Panc1 (cell line): ENCODE data around the gene FRMD4A. TPM values are rescaled to one million over a fixed set of nuclear protein-coding genes. Genes with fewer than 3 reads are reported as not detected.

Experiments used
- ATAC-seq: fragments of 200-7000 bp; cut with Tn5 transposase; 2 replicates; pipeline ENCODE4 v1.9.1; 2020; ENCODE audit warnings: mild to moderate bottlenecking, moderate library complexity
- BruUV-seq: library from RNA; stranded (reverse); fragments of 400-500 nt; replicated peaks from 2 replicates; lab custom pipeline; 2021; lab: Mats Ljungman, UMichigan
- CTCF ChIA-PET: fragments of 300-600 bp; sonication (Branson Sonifier 250); formaldehyde crosslinking; loops from one replicate; lab custom pipeline; 2022; ENCODE audit warnings: antibody characterized with exemption; lab: Charles Lee
- POLR2A ChIA-PET: fragments of 300-600 bp; sonication (Branson Sonifier 250); formaldehyde crosslinking; loops from one replicate; lab custom pipeline; 2022; ENCODE audit warnings: antibody characterized with exemption; lab: Charles Lee
- DNase-seq: peaks from one replicate; pipeline ENCODE4 v3.0.0-alpha.2; 2010; ENCODE audit warnings: low read depth, low spot score
- H3K27ac ChIP-seq: 2 replicates; pipeline ENCODE4 v1.5.1; 2011; ENCODE audit warnings: mild to moderate bottlenecking, low read length, inconsistent platforms
- H3K27me3 ChIP-seq: fragments of 200-500 bp; sonication (Bioruptor generic); 2 replicates; pipeline ENCODE4 v1.6.0; 2014; ENCODE audit warnings: low read length, inconsistent platforms; ENCODE audit not compliant: control insufficient read depth, insufficient read depth
- H3K36me3 ChIP-seq: fragments of 200-500 bp; sonication (Bioruptor generic); 2 replicates; pipeline ENCODE4 v1.5.1; 2014; ENCODE audit warnings: inconsistent platforms, mild to moderate bottlenecking, low read length, moderate library complexity; ENCODE audit not compliant: control insufficient read depth, insufficient read depth
- H3K4me1 ChIP-seq: 2 replicates; pipeline ENCODE4 v1.5.1; 2011; ENCODE audit warnings: inconsistent platforms, mild to moderate bottlenecking, low read length, moderate library complexity; ENCODE audit not compliant: control insufficient read depth, insufficient read depth
- H3K4me3 ChIP-seq, 2 experiments: 2 replicates each; pipeline ENCODE4 v1.5.1; 2011 to 2012; ENCODE audit warnings: low read depth in 2 of 2, low read length in 2 of 2, mild to moderate bottlenecking in 2 of 2, inconsistent platforms in 1 of 2, moderate library complexity in 1 of 2
- H3K9me3 ChIP-seq: fragments of 200-500 bp; sonication (Bioruptor generic); 2 replicates; pipeline ENCODE4 v1.5.1; 2014; ENCODE audit warnings: low read depth, mild to moderate bottlenecking, inconsistent platforms, low read length, moderate library complexity; ENCODE audit not compliant: control insufficient read depth, insufficient read depth
- CTCF ChIP-seq: fragments of 450-650 bp; IDR thresholded peaks from 2 replicates; pipeline ENCODE4 v1.5.1; 2017; ENCODE audit warnings: mild to moderate bottlenecking
- POLR2AphosphoS5 ChIP-seq: IDR thresholded peaks from 2 replicates; pipeline ENCODE4 v1.6.1; 2012; ENCODE audit warnings: mild to moderate bottlenecking, low read depth, low read length, moderate library complexity
- REST ChIP-seq, 2 experiments: IDR thresholded peaks; 2 replicates each; pipeline ENCODE4 v1.6.1; 2011 to 2012; ENCODE audit warnings: low read depth in 2 of 2, control low read depth in 1 of 2, low read length in 1 of 2, mild to moderate bottlenecking in 1 of 2, moderate library complexity in 1 of 2; ENCODE audit not compliant: insufficient read depth in 1 of 2
- SIN3A ChIP-seq: IDR thresholded peaks from 2 replicates; pipeline ENCODE4 v1.6.1; 2012; ENCODE audit warnings: low read depth, mild to moderate bottlenecking, low read length, moderate library complexity, borderline replicate concordance; ENCODE audit not compliant: insufficient read depth
- TCF7L2 ChIP-seq: IDR thresholded peaks from 2 replicates; pipeline ENCODE4 v1.6.1; 2011; ENCODE audit warnings: mild to moderate bottlenecking, low read depth, low read length, inconsistent platforms
- in situ Hi-C: cut with HindIII; loops from 2 replicates; pipeline ENCODE4 v1.10.0; 2016; ENCODE audit warnings: low sequenced_read_pairs, low pct_unique_long_range_greater_than_20kb
- intact Hi-C: fragments of 100-400 bp; cut with micrococcal nuclease; formaldehyde crosslinking; loops from one replicate; pipeline ENCODE4 v1.10.0; 2022; ENCODE audit not compliant: unreplicated experiment
- total RNA-seq: library from RNA; stranded (reverse); gene quantifications from one replicate; pipeline ENCODE4 v1.2.1, GENCODE V29; 2021; ENCODE audit not compliant: unreplicated experiment

Gene FRMD4A
- total RNA-seq, 1 experiment from 2014 or later = 7.1 TPM

GRCh38 chr10:13773043-13773442, 557.7 kb downstream of the FRMD4A start:
- H3K4me1 ChIP-seq = no peaks in the 10 kb centered on the region
- H3K9me3 ChIP-seq = no peaks in the 10 kb centered on the region
- ChIA-PET CTCF (no interaction called here), POLR2A (no interaction called here)
- H3K4me3 ChIP-seq = no peak overlapping the region
- H3K27ac ChIP-seq = no peak overlapping the region
- BruUV-seq = no TSS peak
- intact Hi-C loops = no loop called here
- DNase-seq (no peak), ATAC-seq (no peak)
- H3K36me3 ChIP-seq = no peaks in the 10 kb centered on the region
- TF ChIP-seq SIN3A (no peak), REST (IDR thresholded peaks at IDR 0.05; ENCODE audit: insufficient read depth in 1 of 2, low read depth in 2 of 2, low read length in 1 of 2) (no peak)
- no peaks in the 10 kb centered on the region for H3K27me3 ChIP-seq
- in situ Hi-C loops = no loop called here

- ChIA-PET POLR2A (no interaction called here), CTCF (no interaction called here)
- no TSS peak for BruUV-seq
- Histone ChIP-seq H3K9me3 (no peaks in the 10 kb centered on the region), H3K36me3 (no peaks in the 10 kb centered on the region), H3K27me3 (no peaks in the 10 kb centered on the region), H3K27ac (no peak overlapping the region), H3K4me1 (no peaks in the 10 kb centered on the region), H3K4me3 (no peak overlapping the region)
- TF ChIP-seq CTCF (no peak), REST (IDR thresholded peaks at IDR 0.05; ENCODE audit: insufficient read depth in 1 of 2, low read depth in 2 of 2, low read length in 1 of 2) (no peak), POLR2AphosphoS5 (no peak), TCF7L2 (no peak), SIN3A (no peak)
- DNase-seq (no peak), ATAC-seq (no peak)
- intact Hi-C loops (no loop called here), in situ Hi-C loops (no loop called here)
These were observed 558.7 kb downstream of the FRMD4A start for GRCh38 chr10:13771992-13772391.
